Activated effector memory CD4-positive, alpha-beta T cell treated with anti-CD3 and anti-CD28 coated beads, Interleukin-2, amount 50 U/mL, for 16 hours (primary cell): Measurements from ENCODE around the gene MYL5.
A peak's percentile ranks its signal among the peaks of the same experiment; 100 is the strongest.

ENCODE experiments used
- DNase-seq: peaks from one replicate; pipeline ENCODE4 v3.0.0-alpha.2; 2020

Gene MYL5

GRCh38 chr4:675036-675882 lies 917 bp downstream of the MYL5 start:
- DNase-seq: no peak

- DNase-seq: no peak
Observed at GRCh38 chr4:675980-676870, 1.9 kb downstream of the MYL5 start.

DNA sequence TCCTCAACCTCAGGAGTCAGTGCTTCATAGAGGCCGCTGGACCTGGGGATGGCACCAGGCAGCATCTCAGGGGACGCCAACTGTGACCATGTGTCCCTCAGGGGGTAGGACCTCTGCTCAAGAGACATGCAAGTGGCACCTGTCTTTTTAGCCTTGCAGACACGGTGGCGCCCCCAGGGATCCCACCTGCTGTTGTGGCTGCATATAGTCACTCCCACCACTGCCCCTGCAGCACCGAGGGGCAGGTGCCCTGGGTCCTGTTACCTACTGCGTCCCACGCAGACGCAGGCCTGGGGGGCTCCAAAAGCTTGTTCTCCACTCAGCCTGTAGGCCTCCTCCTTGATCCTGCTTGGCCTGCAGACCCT lies 2.5 kb downstream of the MYL5 start:
- no peak for DNase-seq

GRCh38 chr4:677431-678293 lies 3.3 kb downstream of the MYL5 start:
- DNase-seq: peak; percentile 81

- no peak for DNase-seq
Observed at GRCh38 chr4:678331-679103, 4.2 kb downstream of the MYL5 start.

DNA sequence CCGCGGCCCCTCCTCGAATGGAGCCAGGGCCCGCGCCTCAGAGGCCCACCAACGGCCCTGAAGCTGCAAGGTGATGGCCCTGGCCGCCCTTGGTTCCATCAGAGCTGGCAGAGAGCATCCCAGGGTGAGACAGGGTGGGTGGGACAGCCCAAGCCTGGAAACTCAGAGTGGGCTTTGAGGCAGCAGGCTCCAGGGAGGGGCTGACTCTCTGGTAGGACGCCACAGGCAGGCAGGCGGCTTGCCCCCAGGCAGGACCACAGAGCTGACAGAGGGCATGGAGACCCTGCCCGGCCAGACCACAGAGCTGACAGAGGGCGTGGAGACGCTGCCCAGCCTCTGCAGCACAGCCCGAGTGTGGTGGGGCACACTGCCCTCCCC lies 4.8 kb downstream of the MYL5 start:
- no peak for DNase-seq

- no peak for DNase-seq
Observed at GRCh38 chr4:679629-680028, 5.3 kb downstream of the MYL5 start.

DNA sequence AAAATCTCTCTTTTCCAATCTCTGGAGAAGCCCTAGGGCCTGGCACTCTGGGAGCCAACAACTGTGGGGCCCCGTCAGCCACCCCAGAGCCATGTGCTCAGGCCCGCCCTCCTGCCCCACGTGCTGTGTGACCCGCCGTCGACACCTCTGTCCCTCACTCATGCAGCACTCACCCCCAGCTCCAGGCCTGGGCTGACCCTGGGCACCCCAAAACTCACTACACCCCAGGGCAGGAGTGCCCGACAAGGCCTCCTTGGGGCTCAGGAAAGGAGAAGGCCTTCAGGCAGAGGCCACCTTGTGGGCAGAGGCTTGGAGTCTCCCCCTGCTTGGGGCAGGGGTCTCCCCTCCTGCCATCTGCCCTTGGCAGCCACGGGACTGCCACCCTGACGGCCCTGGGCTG lies 5.7 kb downstream of the MYL5 start:
- DNase-seq: no peak

- no peak for DNase-seq
Observed at GRCh38 chr4:680551-680927, 6.2 kb downstream of the MYL5 start.

- peak; percentile 80 for DNase-seq
Observed at GRCh38 chr4:680928-681645, 6.7 kb downstream of the MYL5 start.

DNA sequence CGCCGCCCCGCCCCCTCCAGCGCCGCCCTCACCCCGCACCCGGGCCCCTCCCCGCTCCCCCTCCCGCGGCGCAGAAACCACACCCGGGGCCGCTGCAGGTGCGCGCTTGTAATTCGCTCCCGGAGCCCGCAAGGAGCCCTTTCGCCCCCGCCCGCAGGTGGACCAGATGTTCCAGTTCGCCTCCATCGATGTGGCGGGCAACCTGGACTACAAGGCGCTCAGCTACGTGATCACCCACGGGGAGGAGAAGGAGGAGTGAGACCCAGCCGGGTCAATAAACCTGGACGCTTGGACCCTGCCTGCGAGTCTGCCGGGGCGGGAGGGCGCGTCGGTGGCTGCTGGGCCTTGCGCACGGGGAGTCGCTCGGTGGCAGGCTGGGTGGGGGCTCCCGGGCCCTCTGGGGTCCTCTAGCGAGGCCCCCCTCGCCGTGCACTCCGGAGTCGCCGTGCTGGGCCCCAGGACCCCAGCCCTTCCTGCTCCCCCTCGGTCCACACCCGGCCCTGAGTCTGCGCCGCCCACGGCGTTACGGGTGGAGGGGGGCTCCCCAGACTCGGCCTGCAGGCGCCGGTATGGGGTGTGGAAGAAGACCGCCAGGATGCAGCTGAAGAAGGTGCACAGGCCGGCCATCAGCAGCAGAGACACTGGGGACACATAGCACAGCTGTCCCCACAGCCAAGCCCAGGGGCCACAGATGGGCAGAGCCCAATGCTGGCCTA lies 7.6 kb downstream of the MYL5 start:
- peak; percentile 77 for DNase-seq

- DNase-seq: no peak
Observed at GRCh38 chr4:682490-683172, 8.3 kb downstream of the MYL5 start.

GRCh38 chr4:683247-683897 lies 9.0 kb downstream of the MYL5 start:
- DNase-seq: no peak

GRCh38 chr4:683982-684622 lies 9.8 kb downstream of the MYL5 start:
- DNase-seq: peak; percentile 77

GRCh38 chr4:684623-685327 lies 10.4 kb downstream of the MYL5 start:
- DNase-seq: no peak

- no peak for DNase-seq
Observed at GRCh38 chr4:685679-686412, 11.5 kb downstream of the MYL5 start.

DNA sequence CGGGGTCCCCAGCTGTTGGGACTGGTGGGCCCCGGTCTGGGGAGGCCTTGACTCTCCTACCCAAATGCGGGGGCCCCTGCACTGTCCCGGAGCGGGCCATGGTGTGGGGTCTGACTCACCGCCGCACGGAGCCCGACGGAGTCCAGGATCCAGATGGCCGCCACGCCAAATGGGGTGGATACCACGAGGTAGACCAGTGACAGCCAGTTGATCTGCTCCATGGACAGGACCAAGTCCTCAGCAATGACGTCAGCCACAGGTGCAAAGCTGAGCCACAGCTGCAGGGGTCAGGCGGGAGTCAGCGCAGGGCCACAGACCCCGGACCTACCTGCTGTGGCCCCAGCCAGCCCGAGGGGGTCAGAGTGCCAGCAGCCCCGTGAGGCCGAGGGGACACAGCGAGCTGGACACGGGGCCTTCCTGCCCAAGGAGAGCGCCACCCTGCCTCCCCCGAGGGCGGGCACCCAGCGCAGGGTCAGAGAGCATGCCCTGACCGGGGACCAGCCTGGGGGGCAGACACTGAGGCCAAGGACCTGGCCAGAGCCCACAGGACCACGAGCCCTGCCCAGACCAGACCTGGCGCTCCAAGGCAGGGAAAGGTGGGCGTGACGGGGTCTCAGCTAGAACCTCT lies 12.2 kb downstream of the MYL5 start:
- no peak for DNase-seq
